Jurkat, Clone E6-1 (cell line): Measurements from ENCODE around the gene GJA10. TPM values are rescaled to one million over a fixed set of nuclear protein-coding genes. Genes with fewer than 3 reads are reported as not detected.
"Not testable (repeated sequence)": the region's sequence is repeated elsewhere in the genome, so short reads cannot be mapped to it uniquely, and the experiment has no call there.

Experiments
- DNase-seq: peaks from one replicate; pipeline ENCODE4 v3.0.0-alpha.2; 2011; ENCODE audit warnings: low read depth, low spot score
- H3K4me3 ChIP-seq: 2 replicates; pipeline ENCODE4 v1.5.1; 2011; ENCODE audit warnings: mild to moderate bottlenecking, low read length, control low read depth, moderate library complexity
- polyA plus RNA-seq: library from polyadenylated mRNA; unstranded; fragments of >200 nt; gene quantifications from one replicate; pipeline ENCODE4 v1.2.1, GENCODE V29; 2012; ENCODE audit warnings: missing spikeins; ENCODE audit not compliant: insufficient read length, insufficient read depth

The GJA10 gene
- not detected for polyA plus RNA-seq

DNA sequence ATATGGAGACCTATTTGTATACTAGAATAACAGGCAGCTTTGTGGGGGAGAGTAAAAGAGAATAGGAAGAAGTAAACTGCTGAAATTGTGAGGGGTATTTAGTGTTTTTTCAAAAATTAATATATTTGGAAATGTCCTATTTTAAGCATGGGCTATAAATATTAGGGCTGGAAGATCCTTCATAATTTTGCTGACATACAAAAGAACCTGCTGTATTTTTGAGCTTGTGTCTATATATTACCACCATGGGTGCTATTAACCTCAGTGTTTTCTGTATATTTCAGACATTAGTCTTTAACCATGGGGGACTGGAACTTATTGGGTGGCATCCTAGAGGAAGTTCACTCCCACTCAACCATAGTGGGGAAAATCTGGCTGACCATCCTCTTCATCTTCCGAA lies at the start of gene GJA10:
TSS of gene GJA10 (plus strand) at position 301 of the 400 bp plus-strand sequence. CDS start at position 301, 0 bp downstream.
- H3K4me3 ChIP-seq = no peak within 1 kb of the TSS
- no peak for DNase-seq

DNA sequence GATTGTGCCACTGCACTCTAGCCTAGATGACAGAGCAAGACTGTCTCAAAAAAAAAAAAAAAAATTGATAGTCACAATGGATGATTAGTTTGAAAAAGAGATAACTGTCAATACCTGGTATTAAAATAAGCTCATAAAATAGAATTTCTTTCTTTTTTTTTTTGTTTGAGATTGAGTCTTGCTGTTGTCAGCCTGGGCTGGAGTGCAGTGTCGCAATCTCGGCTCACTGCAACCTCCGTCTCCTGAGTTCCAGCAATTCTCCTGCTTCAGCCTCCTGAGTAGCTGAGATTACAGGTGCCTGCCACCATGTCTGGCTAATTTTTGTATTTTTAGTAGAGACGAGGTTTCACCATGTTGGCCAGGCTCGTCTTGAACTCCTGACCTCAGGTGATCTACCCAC lies 46.8 kb upstream of the GJA10 start:
- not testable (repeated sequence) for DNase-seq, H3K4me3 ChIP-seq

- no peak for DNase-seq
- H3K4me3 ChIP-seq = no peak overlapping the region
These were observed 41.2 kb upstream of the GJA10 start for GRCh38 chr6:89853068-89853467.

DNA sequence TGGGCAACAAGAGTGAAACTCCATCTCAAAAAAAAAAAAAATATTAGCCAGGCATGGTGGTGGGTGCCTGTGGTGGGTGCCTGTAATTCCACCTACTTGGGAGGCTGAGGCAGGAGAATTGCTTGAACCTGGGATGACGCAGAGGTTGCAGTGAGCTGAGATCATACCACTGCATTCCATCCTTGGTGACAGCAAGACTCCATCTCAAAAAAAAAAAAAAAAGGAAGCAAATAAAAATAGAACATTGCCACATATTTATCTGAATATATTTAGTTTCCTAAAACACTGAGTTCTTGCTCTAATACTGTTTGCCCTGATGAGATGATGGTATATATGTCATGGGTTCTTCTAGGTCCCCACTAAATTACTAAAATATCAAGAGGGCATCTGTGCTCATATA lies 36.2 kb upstream of the GJA10 start:
- DNase-seq = no peak
- no peak overlapping the region for H3K4me3 ChIP-seq

DNA sequence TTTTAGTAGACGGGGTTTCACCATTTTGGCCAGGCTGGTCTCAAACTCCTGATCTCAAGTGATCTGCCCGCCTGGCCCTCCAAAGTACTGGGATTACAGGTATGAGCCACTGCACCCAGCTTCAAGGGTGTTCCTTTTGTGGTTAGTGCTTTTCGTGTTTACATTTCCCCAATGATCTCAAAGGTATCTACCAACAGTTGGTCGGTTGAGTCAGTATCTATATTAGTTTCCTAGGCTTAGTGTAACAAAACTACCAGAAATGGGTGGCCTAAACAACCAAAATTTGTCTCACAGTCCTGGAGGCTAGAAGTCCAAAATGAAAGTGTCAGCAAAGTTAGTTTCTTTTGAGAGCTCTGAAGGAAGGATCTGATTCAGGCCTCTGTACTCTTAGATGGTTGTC lies 34.5 kb upstream of the GJA10 start:
- H3K4me3 ChIP-seq = no peak overlapping the region
- DNase-seq = no peak

GRCh38 chr6:89862273-89862672 lies 32.0 kb upstream of the GJA10 start:
- peak; percentile 14 for DNase-seq
- no peak overlapping the region for H3K4me3 ChIP-seq

GRCh38 chr6:89862698-89863097 lies 31.6 kb upstream of the GJA10 start:
- no peak overlapping the region for H3K4me3 ChIP-seq
- no peak for DNase-seq

DNA sequence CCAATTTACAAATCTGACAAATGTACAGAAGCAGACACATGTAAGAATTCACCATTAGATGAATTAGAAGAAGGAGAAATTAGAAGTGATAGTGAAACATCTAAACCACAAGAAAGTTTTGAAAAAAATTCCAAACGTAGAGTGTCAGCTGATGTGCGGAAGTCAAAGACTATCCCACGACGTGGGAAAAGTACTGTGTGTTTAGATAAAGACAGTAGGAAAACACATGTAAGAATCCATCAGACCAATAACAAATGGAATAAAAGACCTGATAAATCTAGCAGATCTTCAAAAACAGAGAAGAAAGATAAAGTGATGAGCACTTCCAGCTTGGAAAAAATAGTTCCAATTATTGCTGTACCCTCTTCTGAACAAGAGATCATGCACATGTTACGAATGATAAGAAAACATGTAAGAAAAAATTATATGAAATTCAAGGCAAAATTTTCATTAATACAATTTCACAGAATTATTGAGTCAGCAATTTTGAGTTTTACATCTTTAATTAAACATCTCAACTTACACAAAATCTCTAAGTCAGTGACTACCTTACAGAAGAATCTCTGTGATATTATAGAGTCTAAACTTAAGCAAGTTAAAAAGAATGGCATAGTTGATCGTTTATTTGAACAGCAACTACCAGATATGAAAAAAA lies 28.1 kb upstream of the GJA10 start:
- DNase-seq = no peak
- H3K4me3 ChIP-seq = no peak overlapping the region

DNA sequence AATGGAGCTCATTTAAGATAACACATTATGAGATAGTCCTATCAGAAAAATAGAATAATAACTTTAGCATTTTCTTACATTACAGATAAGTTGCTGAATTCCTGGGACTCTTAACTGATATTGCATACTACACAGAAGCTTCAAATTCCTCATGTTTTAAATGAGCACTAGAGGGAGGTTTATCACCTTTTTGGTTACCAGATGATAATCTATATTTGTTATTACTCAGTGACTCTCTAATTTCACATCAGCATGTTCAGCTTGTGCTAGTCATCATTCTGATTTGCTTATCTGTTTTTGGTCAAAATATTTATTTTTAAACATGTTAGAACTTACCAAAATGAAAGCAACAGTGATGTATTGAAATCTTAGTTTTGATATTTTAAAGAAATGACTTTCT lies 20.5 kb upstream of the GJA10 start:
- no peak for DNase-seq
- H3K4me3 ChIP-seq = no peak overlapping the region

DNA sequence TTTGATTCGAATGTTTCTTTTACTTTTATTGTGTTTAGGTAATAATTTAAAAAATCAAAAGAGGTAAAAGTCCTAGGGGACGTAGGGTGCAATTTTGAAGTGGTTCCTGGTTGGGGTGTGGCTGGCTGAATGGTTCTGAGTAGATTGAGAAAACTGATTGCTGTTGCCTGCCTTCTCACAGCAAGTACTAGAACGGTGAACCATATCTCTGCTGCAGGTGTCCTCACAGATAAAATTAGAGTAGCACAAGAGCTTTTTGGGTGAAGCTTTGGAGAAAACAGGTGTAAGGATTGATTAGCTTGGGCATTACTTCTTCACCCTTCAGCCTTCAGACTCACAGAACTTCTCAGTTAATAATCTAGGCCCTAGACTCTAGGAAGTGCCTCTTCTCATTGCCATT lies 19.8 kb upstream of the GJA10 start:
- H3K4me3 ChIP-seq = no peak overlapping the region
- DNase-seq = no peak

DNA sequence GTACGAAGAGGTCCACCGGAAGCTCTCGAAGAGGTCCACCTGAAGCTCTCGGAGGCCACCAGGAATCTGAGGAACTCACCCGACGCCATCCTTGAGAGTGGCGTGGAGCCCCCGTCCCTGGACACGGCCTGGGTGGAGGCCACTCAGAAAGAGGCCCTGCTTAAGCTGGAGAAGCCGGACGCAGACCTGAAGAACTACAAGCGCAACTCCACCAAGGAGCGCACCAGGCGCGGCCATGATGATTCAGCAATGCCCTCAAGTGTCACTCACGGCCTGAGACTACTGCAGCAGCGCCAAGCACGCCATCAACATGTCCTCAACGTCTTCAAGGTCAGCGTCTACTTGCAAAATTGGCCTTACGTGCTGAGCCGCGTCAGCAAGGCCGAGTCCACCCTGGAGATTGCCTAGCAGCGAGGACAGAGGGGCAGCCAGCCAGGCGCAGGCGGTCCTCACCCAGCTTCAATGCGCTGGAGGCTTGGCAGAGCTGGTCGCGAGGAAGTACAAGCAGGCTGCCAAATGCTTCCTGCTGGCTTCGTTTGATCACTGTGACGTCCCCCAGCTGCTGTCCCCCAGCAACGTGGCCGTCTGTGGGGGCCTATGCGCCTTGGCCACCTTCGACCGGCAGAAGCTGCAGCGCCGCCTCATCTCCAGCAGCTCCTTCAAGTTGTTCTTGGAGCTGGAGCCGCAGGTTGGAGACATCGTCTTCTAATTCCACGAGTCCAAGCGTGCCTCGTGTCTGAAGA lies 7.7 kb upstream of the GJA10 start:
- DNase-seq = no peak
- H3K4me3 ChIP-seq = no peak overlapping the region

DNA sequence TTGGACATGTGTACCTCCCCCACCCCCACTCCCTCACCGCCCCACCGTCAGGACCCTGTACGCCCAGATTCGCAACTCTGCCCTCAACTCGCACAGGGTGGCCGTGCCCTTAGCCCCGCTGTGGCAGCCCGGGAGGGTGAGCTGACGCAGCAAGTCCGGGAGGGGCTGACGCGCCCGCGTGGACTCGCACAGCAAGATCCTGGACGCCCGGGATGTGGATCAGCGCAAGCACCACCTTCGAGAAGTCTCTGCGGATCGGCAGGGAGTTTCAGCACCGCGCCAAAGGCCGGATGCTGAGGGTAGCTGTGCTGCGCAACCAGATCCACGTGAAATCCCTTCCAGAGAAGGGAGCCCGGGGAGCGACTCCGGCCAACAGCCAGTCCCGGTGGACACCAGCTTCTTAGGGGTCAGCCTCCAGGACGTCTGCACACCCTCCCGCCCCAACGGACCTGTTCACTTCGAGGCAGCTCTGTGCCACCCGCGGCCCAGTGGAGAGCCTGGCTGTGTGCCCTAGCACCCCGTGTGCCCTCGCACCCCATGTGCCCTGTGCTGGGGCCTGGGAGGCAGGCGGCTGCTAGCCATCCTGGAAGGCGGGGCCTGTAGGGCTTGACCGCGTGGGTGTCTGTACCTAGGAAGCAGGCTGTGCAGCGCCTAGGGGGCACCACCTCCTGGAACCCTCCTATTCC lies 6.7 kb upstream of the GJA10 start:
- DNase-seq = no peak
- no peak overlapping the region for H3K4me3 ChIP-seq

DNA sequence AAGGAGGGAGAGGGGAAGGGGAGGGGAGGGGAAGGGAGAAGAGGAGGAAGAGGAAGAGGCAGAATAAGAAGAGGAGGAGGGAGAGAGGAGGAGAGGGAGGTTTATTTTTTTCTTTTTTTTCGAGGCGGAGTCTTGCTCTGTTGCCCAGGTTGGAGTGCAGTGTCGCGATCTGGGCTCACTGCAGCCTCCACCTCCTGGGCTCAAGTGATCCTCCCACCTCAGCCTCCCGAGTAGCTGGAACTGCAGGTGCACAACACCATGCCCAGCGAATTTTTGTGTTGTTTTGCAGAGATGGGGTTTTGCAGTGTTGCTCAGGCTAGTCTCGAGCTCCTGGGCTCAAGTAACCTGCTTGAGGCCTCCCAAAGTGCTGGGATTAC lies 6.1 kb upstream of the GJA10 start:
- no peak for DNase-seq
- no peak overlapping the region for H3K4me3 ChIP-seq

- no peak for DNase-seq
- no peak overlapping the region for H3K4me3 ChIP-seq
These were observed 5.4 kb upstream of the GJA10 start for GRCh38 chr6:89888871-89889270.

DNA sequence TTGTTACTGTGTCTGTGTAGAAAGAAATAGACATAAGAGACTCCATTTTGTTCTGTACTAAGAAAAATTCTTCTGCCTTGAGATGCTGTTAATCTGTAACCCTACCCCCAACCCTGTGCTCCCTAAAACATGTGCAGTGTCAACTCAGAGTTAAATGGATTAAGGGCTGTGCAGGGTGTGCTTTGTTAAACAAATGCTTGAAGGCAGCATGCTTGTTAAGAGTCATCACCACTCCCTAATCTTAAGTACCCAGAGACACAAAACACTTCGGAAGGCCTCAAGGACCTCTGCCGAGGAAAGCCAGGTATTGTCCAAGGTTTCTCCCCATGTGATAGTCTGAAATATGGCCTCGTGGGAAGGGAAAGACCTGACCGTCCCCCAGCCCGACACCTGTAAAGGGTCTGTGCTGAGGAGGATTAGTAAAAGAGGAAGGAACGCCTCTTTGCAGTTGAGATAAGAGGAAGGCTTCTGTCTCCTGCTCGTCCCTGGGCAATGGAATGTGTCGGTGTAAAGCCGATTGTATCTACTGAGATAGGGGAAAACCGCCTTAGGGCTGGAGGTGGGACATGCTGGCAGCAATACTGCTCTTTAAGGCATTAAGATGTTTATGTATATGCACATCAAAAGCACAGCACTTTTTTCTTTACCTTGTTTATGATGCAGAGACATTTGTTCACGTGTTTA lies 3.3 kb upstream of the GJA10 start:
- not testable (repeated sequence) for DNase-seq, H3K4me3 ChIP-seq

DNA sequence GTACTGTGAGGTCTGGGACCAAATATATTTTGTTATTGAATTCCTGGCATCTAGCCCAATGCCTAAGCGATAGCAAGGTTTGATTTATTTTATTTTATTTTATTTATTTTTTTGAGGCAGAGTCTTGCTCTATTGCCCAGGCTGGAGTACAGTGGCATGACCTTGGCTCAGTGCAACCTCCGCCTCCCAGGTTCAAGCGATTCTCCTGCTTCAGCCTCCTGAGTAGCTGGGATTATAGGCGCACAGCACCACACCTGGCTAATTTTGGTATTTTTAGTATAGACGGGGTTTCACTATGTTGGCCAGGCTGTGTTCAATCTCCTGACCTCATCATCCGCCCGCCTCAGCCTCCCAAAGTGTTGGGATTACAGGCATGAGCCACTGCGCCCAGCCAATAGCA lies 1.7 kb upstream of the GJA10 start:
- not testable (repeated sequence) for H3K4me3 ChIP-seq, DNase-seq

GRCh38 chr6:89895276-89895874 lies 1.1 kb downstream of the GJA10 start:
- peak; percentile 10 for DNase-seq

GRCh38 chr6:89910001-89910901 lies 16.0 kb downstream of the GJA10 start:
- H3K4me3 ChIP-seq, DNase-seq: not testable (repeated sequence)

More at GRCh38 chr6:89895276-89895874, 1.1 kb downstream of the GJA10 start:
- no peak overlapping the region for H3K4me3 ChIP-seq
